HepG2 (cell line): Measurements from ENCODE around the gene DAPK1. TPM values are rescaled to one million over a fixed set of nuclear protein-coding genes. Genes with fewer than 3 reads are reported as not detected.

Experiments used
- AHR ChIP-seq: IDR thresholded peaks from 2 replicates; pipeline ENCODE4 v1.6.1; 2018; ENCODE audit warnings: missing genetic modification reagents, missing compliant biosample characterization
- ISX ChIP-seq: sonication (generic); formaldehyde crosslinking; conservative IDR thresholded peaks from 2 replicates; pipeline ENCODE4 v1.5.0; 2020; ENCODE audit warnings: missing genetic modification reagents
- PAX8 ChIP-seq: sonication (generic); formaldehyde crosslinking; IDR thresholded peaks from 2 replicates; pipeline ENCODE4 v1.8.0; 2022; ENCODE audit warnings: mild to moderate bottlenecking, missing genetic modification reagents, borderline replicate concordance
- RERE ChIP-seq: IDR thresholded peaks from 2 replicates; pipeline ENCODE4 v1.6.1; 2016; ENCODE audit warnings: low read depth, missing genetic modification reagents, missing compliant biosample characterization
- RORA ChIP-seq: sonication (generic); formaldehyde crosslinking; IDR thresholded peaks from 2 replicates; pipeline ENCODE4 v1.5.0; 2020; ENCODE audit warnings: mild to moderate bottlenecking, missing genetic modification reagents, moderate library complexity
- SIN3B ChIP-seq: fragments of 150-350 bp; IDR thresholded peaks from 2 replicates; pipeline ENCODE4 v1.6.1; 2014; ENCODE audit warnings: low read length
- SP1 ChIP-seq, 2 experiments: fragments of 450-650 bp in 1 of 2; sonication (generic) in 1 of 2; formaldehyde crosslinking in 1 of 2; IDR thresholded peaks; 2 replicates each; pipeline versions ENCODE4 v1.4.0 to v1.6.1; 2016 to 2020; ENCODE audit warnings: missing genetic modification reagents in 1 of 2
- SYNCRIP ChIP-seq: fragments of 200-400 bp; formaldehyde crosslinking; IDR thresholded peaks from 2 replicates; pipeline ENCODE4 v1.6.1; 2018; ENCODE audit warnings: mild to moderate bottlenecking, low read depth, low read length; ENCODE audit not compliant: insufficient read depth
- ZBTB4 ChIP-seq: sonication (generic); formaldehyde crosslinking; IDR thresholded peaks from 2 replicates; pipeline ENCODE4 v1.4.0; 2020; ENCODE audit warnings: missing genetic modification reagents, mild to moderate bottlenecking, borderline replicate concordance
- ZFP36L2 ChIP-seq: sonication (generic); formaldehyde crosslinking; IDR thresholded peaks from 2 replicates; pipeline ENCODE4 v1.4.0; 2020; ENCODE audit warnings: missing genetic modification reagents
- ZNF17 ChIP-seq: sonication (generic); formaldehyde crosslinking; IDR thresholded peaks from 2 replicates; pipeline ENCODE4 v1.5.0; 2020; ENCODE audit warnings: mild to moderate bottlenecking, missing genetic modification reagents
- ZNF430 ChIP-seq: sonication (generic); formaldehyde crosslinking; IDR thresholded peaks from 2 replicates; pipeline ENCODE4 v1.9.0; 2021; ENCODE audit warnings: mild to moderate bottlenecking, missing genetic modification reagents
- ZNF563 ChIP-seq: sonication (generic); formaldehyde crosslinking; IDR thresholded peaks from 2 replicates; pipeline ENCODE4 v1.8.0; 2022; ENCODE audit warnings: mild to moderate bottlenecking, moderate library complexity, missing genetic modification reagents
- polyA plus RNA-seq, 8 experiments: library from polyadenylated mRNA; depleted of rRNA in 3 of 8; stranded (reverse) in 7 of 8; unstranded in 1 of 8; fragments of >200 nt; fragmentation: Illumina TruSeq in 4 of 8; extraction: Trizol in 4 of 8; gene quantifications; 2 replicates each; pipeline versions ENCODE4 v1.2.1 to v1.2.3, GENCODE V29; 2011 to 2016; ENCODE audit warnings: low read depth in 4 of 8, missing spikeins in 1 of 8, mixed read lengths in 1 of 8; ENCODE audit not compliant: insufficient read depth in 1 of 8
- total RNA-seq, 5 experiments: library from RNA; depleted of rRNA; stranded (reverse); fragments of >200 nt; fragmentation: Illumina TruSeq; extraction: Trizol; gene quantifications; 2 replicates each; pipeline ENCODE4 v1.2.3, GENCODE V29; 2016; ENCODE audit warnings: low read depth in 1 of 5
- TF ChIP-seq, protein P1 (sequence below): IDR thresholded peaks from 2 replicates; pipeline ENCODE4 v1.4.0; 2020; ENCODE audit warnings: mild to moderate bottlenecking, missing genetic modification reagents
- TF ChIP-seq, protein P2 (sequence below): sonication (generic); formaldehyde crosslinking; conservative IDR thresholded peaks from 2 replicates; pipeline ENCODE4 v1.8.1; 2023; ENCODE audit warnings: missing genetic modification reagents

DAPK1 gene
- total and polyA plus RNA-seq, 2 of the 13 experiments (the other 11 are each of a cell fraction or from before 2014, with no cell fraction given): 35.7 to 35.9 TPM

- TF ChIP-seq, protein P1, sequence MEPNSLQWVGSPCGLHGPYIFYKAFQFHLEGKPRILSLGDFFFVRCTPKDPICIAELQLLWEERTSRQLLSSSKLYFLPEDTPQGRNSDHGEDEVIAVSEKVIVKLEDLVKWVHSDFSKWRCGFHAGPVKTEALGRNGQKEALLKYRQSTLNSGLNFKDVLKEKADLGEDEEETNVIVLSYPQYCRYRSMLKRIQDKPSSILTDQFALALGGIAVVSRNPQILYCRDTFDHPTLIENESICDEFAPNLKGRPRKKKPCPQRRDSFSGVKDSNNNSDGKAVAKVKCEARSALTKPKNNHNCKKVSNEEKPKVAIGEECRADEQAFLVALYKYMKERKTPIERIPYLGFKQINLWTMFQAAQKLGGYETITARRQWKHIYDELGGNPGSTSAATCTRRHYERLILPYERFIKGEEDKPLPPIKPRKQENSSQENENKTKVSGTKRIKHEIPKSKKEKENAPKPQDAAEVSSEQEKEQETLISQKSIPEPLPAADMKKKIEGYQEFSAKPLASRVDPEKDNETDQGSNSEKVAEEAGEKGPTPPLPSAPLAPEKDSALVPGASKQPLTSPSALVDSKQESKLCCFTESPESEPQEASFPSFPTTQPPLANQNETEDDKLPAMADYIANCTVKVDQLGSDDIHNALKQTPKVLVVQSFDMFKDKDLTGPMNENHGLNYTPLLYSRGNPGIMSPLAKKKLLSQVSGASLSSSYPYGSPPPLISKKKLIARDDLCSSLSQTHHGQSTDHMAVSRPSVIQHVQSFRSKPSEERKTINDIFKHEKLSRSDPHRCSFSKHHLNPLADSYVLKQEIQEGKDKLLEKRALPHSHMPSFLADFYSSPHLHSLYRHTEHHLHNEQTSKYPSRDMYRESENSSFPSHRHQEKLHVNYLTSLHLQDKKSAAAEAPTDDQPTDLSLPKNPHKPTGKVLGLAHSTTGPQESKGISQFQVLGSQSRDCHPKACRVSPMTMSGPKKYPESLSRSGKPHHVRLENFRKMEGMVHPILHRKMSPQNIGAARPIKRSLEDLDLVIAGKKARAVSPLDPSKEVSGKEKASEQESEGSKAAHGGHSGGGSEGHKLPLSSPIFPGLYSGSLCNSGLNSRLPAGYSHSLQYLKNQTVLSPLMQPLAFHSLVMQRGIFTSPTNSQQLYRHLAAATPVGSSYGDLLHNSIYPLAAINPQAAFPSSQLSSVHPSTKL (CRISPR knock-in tag): peak; percentile 27
- no peak for TF ChIP-seq SP1 (IDR thresholded peaks at IDR 0.05)
- no peak for TF ChIP-seq SP1 (CRISPR knock-in tag; IDR thresholded peaks at IDR 0.05)
- TF ChIP-seq ZNF17 (CRISPR knock-in tag): no peak
- TF ChIP-seq, protein P2, sequence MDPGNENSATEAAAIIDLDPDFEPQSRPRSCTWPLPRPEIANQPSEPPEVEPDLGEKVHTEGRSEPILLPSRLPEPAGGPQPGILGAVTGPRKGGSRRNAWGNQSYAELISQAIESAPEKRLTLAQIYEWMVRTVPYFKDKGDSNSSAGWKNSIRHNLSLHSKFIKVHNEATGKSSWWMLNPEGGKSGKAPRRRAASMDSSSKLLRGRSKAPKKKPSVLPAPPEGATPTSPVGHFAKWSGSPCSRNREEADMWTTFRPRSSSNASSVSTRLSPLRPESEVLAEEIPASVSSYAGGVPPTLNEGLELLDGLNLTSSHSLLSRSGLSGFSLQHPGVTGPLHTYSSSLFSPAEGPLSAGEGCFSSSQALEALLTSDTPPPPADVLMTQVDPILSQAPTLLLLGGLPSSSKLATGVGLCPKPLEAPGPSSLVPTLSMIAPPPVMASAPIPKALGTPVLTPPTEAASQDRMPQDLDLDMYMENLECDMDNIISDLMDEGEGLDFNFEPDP (CRISPR knock-in tag): no peak
- TF ChIP-seq ZNF563 (CRISPR knock-in tag): peak; percentile 59
- TF ChIP-seq AHR (CRISPR knock-in tag): no peak
- no peak for TF ChIP-seq RORA
- TF ChIP-seq RERE: no peak
- TF ChIP-seq ZFP36L2 (CRISPR knock-in tag): no peak
- TF ChIP-seq SYNCRIP: no peak
- no peak for TF ChIP-seq ZNF430 (CRISPR knock-in tag)
- TF ChIP-seq SIN3B: no peak
- TF ChIP-seq ZBTB4: 0 out of 2 replicates have a peak, but pooled peaks have one; percentile 1
- TF ChIP-seq PAX8 (CRISPR knock-in tag): peak; percentile 82
- TF ChIP-seq ISX: no peak
These were observed 561 bp downstream of the DAPK1 start (continued) for GRCh38 chr9:87498046-87498810.
